ENCODE results near the gene FNIP1.

DNA sequence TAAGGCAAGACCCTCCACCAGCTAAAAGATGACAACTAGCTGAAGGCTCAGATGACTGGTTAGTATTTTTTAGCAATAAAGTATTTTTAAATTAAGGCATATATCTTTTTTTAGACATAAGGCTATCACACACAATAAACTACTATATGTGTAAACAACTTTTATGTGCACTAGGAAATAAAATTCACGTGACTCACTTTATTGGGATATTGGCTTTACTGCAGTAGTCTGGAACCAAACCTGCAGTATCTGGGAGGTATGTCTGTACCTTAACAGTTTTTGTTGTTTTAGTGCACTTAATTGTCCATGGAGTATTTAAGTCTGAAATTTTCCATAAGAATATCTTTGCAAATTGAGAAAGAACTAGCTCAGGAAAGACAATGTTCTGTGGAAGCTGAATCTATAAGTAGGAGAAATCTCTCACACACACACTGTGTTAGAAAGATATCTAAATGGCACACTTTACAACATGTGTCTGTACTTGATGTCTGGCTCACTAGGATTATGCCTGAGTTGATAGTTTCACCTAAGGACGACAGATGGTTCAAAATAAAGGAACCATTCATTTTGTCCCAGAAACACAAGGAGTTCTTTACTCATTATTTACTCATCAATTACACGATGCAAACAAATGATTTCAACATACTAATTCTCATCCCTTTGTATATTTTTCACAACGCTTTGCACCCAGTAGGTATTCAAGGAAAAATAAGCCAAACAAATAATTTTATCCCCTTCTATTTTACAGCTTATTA lies 166.4 kb downstream of the FNIP1 start:
- TF ChIP-seq, protein P1, sequence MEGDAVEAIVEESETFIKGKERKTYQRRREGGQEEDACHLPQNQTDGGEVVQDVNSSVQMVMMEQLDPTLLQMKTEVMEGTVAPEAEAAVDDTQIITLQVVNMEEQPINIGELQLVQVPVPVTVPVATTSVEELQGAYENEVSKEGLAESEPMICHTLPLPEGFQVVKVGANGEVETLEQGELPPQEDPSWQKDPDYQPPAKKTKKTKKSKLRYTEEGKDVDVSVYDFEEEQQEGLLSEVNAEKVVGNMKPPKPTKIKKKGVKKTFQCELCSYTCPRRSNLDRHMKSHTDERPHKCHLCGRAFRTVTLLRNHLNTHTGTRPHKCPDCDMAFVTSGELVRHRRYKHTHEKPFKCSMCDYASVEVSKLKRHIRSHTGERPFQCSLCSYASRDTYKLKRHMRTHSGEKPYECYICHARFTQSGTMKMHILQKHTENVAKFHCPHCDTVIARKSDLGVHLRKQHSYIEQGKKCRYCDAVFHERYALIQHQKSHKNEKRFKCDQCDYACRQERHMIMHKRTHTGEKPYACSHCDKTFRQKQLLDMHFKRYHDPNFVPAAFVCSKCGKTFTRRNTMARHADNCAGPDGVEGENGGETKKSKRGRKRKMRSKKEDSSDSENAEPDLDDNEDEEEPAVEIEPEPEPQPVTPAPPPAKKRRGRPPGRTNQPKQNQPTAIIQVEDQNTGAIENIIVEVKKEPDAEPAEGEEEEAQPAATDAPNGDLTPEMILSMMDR (optimal IDR thresholded peaks at IDR 0.05 in 1 of 3, IDR thresholded peaks at IDR 0.05 in 1 of 3, conservative IDR thresholded peaks at IDR 0.05 in 1 of 3; ENCODE audit: extremely low read depth in 1 of 3, insufficient read depth in 2 of 3, low read length in 3 of 3): no peak
- no peak for TF ChIP-seq EZH2 (IDR thresholded peaks at IDR 0.05; ENCODE audit: low read length)

Data from keratinocyte (primary cell).